ENCODE data around the gene SLC22A4. TPM values are rescaled to one million over a fixed set of nuclear protein-coding genes. Genes with fewer than 3 reads are reported as not detected.

SLC22A4 gene
- polyA plus RNA-seq, 1 donor (not counting 4 experiments of a cell fraction or from before 2014, with no cell fraction given), result 1.4 TPM

DNA sequence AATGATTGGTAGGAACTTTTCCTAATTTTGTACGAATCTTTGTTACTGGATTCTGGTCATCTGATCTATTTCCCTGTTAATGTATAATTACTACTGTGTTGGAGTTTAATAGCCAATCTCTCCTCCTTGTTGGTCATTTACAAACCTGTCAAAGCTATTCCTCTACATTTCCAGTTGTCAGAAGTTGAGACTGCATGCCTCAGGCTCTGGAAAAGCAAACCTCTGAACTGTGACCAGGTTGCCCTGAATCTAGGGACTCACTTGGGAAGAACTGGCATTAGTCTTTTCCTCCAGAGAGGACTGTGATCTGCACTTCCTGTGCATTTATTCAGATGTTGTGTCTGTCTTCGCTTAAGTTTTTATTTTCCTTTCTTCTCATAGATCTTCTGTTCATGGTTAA is 20.6 kb upstream of the SLC22A4 start:
- H4K20me1 ChIP-seq (ENCODE audit: control insufficient read depth, extremely low read depth, insufficient read depth, low read length), result peaks cover 2% of the 10 kb centered on the region
- peaks cover 17% of the 10 kb centered on the region for H3K4me1 ChIP-seq (ENCODE audit: control insufficient read depth, extremely low read depth, insufficient read depth, low read length)
- no peak overlapping the region for H3K27ac ChIP-seq (ENCODE audit: control insufficient read depth, insufficient read depth, low read length)
- peaks cover 3% of the 10 kb centered on the region for H3K9me1 ChIP-seq (ENCODE audit: control insufficient read depth, extremely low read depth, insufficient read depth, low read length)
- TF ChIP-seq EZH2 (IDR thresholded peaks at IDR 0.05; ENCODE audit: low read length) (no peak), CTCF (optimal IDR thresholded peaks at IDR 0.05 in 1 of 3, IDR thresholded peaks at IDR 0.05 in 1 of 3, conservative IDR thresholded peaks at IDR 0.05 in 1 of 3; ENCODE audit: extremely low read depth in 1 of 3, insufficient read depth in 2 of 3, low read length in 3 of 3) (no peak)
- dilution Hi-C loops (cut with MboI; ENCODE audit: extremely low pct_ligation_motif_present, low sequenced_read_pairs), result no loop called here
- DNase-seq (ENCODE audit: low read depth, low spot score) (no peak), FAIRE-seq (no peak)
- peaks cover 16 to 29% of the 10 kb centered on the region in 2 experiments for H3K36me3 ChIP-seq (ENCODE audit: control insufficient read depth in 2 of 2, extremely low read depth in 1 of 2, insufficient read depth in 2 of 2, low read length in 2 of 2)
- H3K9ac ChIP-seq (ENCODE audit: control insufficient read depth, extremely low read depth, insufficient read depth, low read length), result peak overlapping the region; percentile 14
- no peaks in the 10 kb centered on the region for H3K9me3 ChIP-seq (ENCODE audit: control insufficient read depth, low read depth, low read length)
- H3K79me2 ChIP-seq (ENCODE audit: control insufficient read depth, insufficient read depth, low read length), result no peaks in the 10 kb centered on the region
- H3K4me3 ChIP-seq (ENCODE audit: control insufficient read depth in 2 of 3, extremely low read depth in 1 of 3, insufficient read depth in 2 of 3, low read depth in 1 of 3, low read length in 3 of 3), result no peak overlapping the region
- no peak overlapping the region for H2AFZ ChIP-seq (ENCODE audit: control insufficient read depth, low read length)
- H3K27me3 ChIP-seq (ENCODE audit: control insufficient read depth, extremely low read depth, insufficient read depth, low read length), result no peaks in the 10 kb centered on the region
- H3K4me2 ChIP-seq (ENCODE audit: control insufficient read depth, extremely low read depth, insufficient read depth, low read depth, low read length), result no peak overlapping the region

DNA sequence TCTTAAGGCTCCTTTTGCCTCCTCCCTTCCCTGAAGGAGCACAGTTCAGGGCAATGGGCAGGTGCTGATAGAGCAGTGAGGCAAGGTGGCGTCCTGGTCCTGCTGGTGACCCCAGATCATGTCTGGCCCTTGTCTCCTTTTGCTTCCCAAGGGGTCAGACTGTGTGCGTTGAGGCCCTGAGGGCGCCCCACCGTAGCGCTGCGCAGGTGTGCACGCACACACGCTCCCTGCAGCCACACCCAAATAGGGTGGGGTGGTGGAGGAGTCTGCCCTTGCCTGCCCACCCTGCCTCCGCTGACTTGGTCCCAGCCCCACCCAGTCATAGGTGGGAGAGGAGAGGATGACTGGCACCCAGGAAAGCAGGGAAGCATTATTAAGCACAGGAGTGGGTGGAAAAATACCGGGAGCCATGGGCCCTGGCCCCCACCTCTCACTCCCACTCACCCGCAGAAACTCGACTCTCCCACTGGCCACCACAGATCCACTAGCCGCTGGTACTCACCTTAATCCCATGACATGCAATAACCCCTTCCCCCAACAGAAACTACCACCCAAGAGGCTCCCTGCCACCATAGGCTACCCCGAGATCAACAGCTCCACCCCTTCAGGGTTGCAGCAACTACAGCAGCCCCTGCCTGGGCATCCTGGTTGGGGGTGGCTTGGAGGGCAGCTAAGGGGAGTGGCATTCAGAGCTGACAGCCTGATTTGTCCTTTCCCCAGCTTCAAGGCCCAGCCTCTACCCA is 20.0 kb upstream of the SLC22A4 start:
- Histone ChIP-seq H3K9ac (ENCODE audit: control insufficient read depth, extremely low read depth, insufficient read depth, low read length) (peak overlapping the region; percentile 14), H3K27me3 (ENCODE audit: control insufficient read depth, extremely low read depth, insufficient read depth, low read length) (no peaks in the 10 kb centered on the region), H2AFZ (ENCODE audit: control insufficient read depth, low read length) (no peak overlapping the region), H3K9me3 (ENCODE audit: control insufficient read depth, low read depth, low read length) (no peaks in the 10 kb centered on the region), H3K4me3 (ENCODE audit: control insufficient read depth in 2 of 3, extremely low read depth in 1 of 3, insufficient read depth in 2 of 3, low read depth in 1 of 3, low read length in 3 of 3) (no peak overlapping the region), H3K4me1 (ENCODE audit: control insufficient read depth, extremely low read depth, insufficient read depth, low read length) (peaks cover 17% of the 10 kb centered on the region), H4K20me1 (ENCODE audit: control insufficient read depth, extremely low read depth, insufficient read depth, low read length) (peaks cover 2% of the 10 kb centered on the region), H3K9me1 (ENCODE audit: control insufficient read depth, extremely low read depth, insufficient read depth, low read length) (peaks cover 3% of the 10 kb centered on the region), H3K36me3 (ENCODE audit: control insufficient read depth in 2 of 2, extremely low read depth in 1 of 2, insufficient read depth in 2 of 2, low read length in 2 of 2) (peaks cover 16 to 27% of the 10 kb centered on the region in 2 experiments), H3K4me2 (ENCODE audit: control insufficient read depth, extremely low read depth, insufficient read depth, low read depth, low read length) (peak overlapping the region; percentile 35), H3K27ac (ENCODE audit: control insufficient read depth, insufficient read depth, low read length) (peak overlapping the region; percentile 33), H3K79me2 (ENCODE audit: control insufficient read depth, insufficient read depth, low read length) (no peaks in the 10 kb centered on the region)
- TF ChIP-seq CTCF (optimal IDR thresholded peaks at IDR 0.05 in 1 of 3, IDR thresholded peaks at IDR 0.05 in 1 of 3, conservative IDR thresholded peaks at IDR 0.05 in 1 of 3; ENCODE audit: extremely low read depth in 1 of 3, insufficient read depth in 2 of 3, low read length in 3 of 3) (no peak), EZH2 (IDR thresholded peaks at IDR 0.05; ENCODE audit: low read length) (no peak)
- dilution Hi-C loops (cut with MboI; ENCODE audit: extremely low pct_ligation_motif_present, low sequenced_read_pairs), result no loop called here
- DNase-seq (ENCODE audit: low read depth, low spot score) (no peak), FAIRE-seq (peak; percentile 72)
